Mesenteric fat pad (tissue), 1 donor: ENCODE results near the gene COL7A1. TPM values are rescaled to one million over a fixed set of nuclear protein-coding genes. Genes with fewer than 3 reads are reported as not detected.

ENCODE experiments used
- DNase-seq: peaks from one replicate; pipeline ENCODE4 v3.0.0-alpha.2; 2020; ENCODE audit warnings: low spot score
- long read RNA-seq: library from polyadenylated mRNA; unstranded; transcript quantifications from one replicate; pipeline ENCODE4 v2.0.0, GENCODE V29; 2020
- total RNA-seq: library from RNA; stranded (reverse); fragmentation: NEBNext Ultra II Directional; extraction: Animal tissue kit (Norgen Biotek cat#: 25700); gene quantifications from one replicate; pipeline ENCODE4 v1.2.1, GENCODE V29; 2021
- donor health status: DM: yes; HTN: yes; CAD: no.

Gene COL7A1
- total RNA-seq = 0.84 TPM
- long read RNA-seq = 0 reads

- no peak for DNase-seq
Observed at GRCh38 chr3:48595075-48595525, at the start of gene COL7A1. Gene COL7A1, minus strand, starts transcription at chr3:48595329. Its CDS starts 170 bp downstream, at chr3:48595159.

- DNase-seq = no peak
Observed at GRCh38 chr3:48642605-48643004, 47.5 kb upstream of the COL7A1 start.

- no peak for DNase-seq
Observed at GRCh38 chr3:48641396-48641795, 46.3 kb upstream of the COL7A1 start.

- no peak for DNase-seq
Observed at GRCh38 chr3:48639944-48640606, 44.9 kb upstream of the COL7A1 start.

GRCh38 chr3:48637305-48637704, 42.2 kb upstream of the COL7A1 start:
- no peak for DNase-seq

GRCh38 chr3:48636149-48636655, 41.1 kb upstream of the COL7A1 start:
- DNase-seq = no peak

GRCh38 chr3:48635222-48636021, 40.3 kb upstream of the COL7A1 start, which contains the start of gene SLC26A6:
Gene SLC26A6, minus strand, starts transcription at chr3:48635461. Its CDS starts 68 bp downstream, at chr3:48635393.
- peak; percentile 99 for DNase-seq

- DNase-seq = no peak
Observed at GRCh38 chr3:48634661-48635221, 39.6 kb upstream of the COL7A1 start.

GRCh38 chr3:48633743-48634142, 38.6 kb upstream of the COL7A1 start:
- no peak for DNase-seq

GRCh38 chr3:48633256-48633655, 38.1 kb upstream of the COL7A1 start:
- DNase-seq = no peak

- DNase-seq = no peak
Observed at GRCh38 chr3:48631516-48632448, 36.7 kb upstream of the COL7A1 start.

GRCh38 chr3:48630833-48631232, 35.7 kb upstream of the COL7A1 start:
- DNase-seq = no peak

- no peak for DNase-seq
Observed at GRCh38 chr3:48630407-48630806, 35.3 kb upstream of the COL7A1 start.

- no peak for DNase-seq
Observed at GRCh38 chr3:48629894-48630293, 34.8 kb upstream of the COL7A1 start.

- no peak for DNase-seq
Observed at GRCh38 chr3:48628277-48629017, 33.3 kb upstream of the COL7A1 start.

GRCh38 chr3:48625600-48625999, 30.5 kb upstream of the COL7A1 start:
- DNase-seq = no peak

- DNase-seq = no peak
Observed at GRCh38 chr3:48624767-48625166, 29.6 kb upstream of the COL7A1 start.

- no peak for DNase-seq
Observed at GRCh38 chr3:48623851-48624547, 28.9 kb upstream of the COL7A1 start.

- DNase-seq = no peak
Observed at GRCh38 chr3:48621461-48621869, 26.3 kb upstream of the COL7A1 start, which contains the start of gene TMEM89. Gene TMEM89, minus strand, starts transcription at chr3:48621769. Its CDS starts 13 bp downstream, at chr3:48621756.
